HepG2 (cell line): ENCODE results near the gene DYNC1LI1. TPM values are rescaled to one million over a fixed set of nuclear protein-coding genes. Genes with fewer than 3 reads are reported as not detected.

ENCODE experiments used
- AKAP8 ChIP-seq: sonication (generic); formaldehyde crosslinking; IDR thresholded peaks from 2 replicates; pipeline ENCODE4 v1.5.1; 2020; ENCODE audit warnings: mild to moderate bottlenecking, missing genetic modification reagents
- ASH2L ChIP-seq: fragments of 300-600, 200-600 bp; sonication (generic); IDR thresholded peaks from 2 replicates; pipeline ENCODE4 v1.7.0; 2017; ENCODE audit warnings: low read depth, mild to moderate bottlenecking, moderate library complexity, mixed read lengths, low read length; ENCODE audit not compliant: insufficient read length
- ATF7-NPFF ChIP-seq: sonication (generic); formaldehyde crosslinking; IDR thresholded peaks from 2 replicates; pipeline ENCODE4 v1.8.1; 2023; ENCODE audit warnings: mild to moderate bottlenecking, low read depth, missing genetic modification reagents, moderate library complexity
- GABPA ChIP-seq, 2 experiments: IDR thresholded peaks; 2 replicates each; pipeline ENCODE4 v1.6.1; 2011 to 2016; ENCODE audit warnings: low read depth in 2 of 2, low read length in 1 of 2, missing biosample characterization in 1 of 2, missing genetic modification characterization in 1 of 2
- HNRNPK ChIP-seq: fragments of 200-400 bp; formaldehyde crosslinking; IDR thresholded peaks from 2 replicates; pipeline ENCODE4 v1.6.1; 2018; ENCODE audit warnings: low read length, low read depth, moderate library complexity, mild to moderate bottlenecking; ENCODE audit not compliant: poor library complexity, severe bottlenecking
- HOXA3 ChIP-seq: sonication (generic); formaldehyde crosslinking; IDR thresholded peaks from 2 replicates; pipeline ENCODE4 v1.5.0; 2020; ENCODE audit warnings: missing genetic modification reagents
- ISL2 ChIP-seq: sonication (generic); formaldehyde crosslinking; IDR thresholded peaks from 2 replicates; pipeline ENCODE4 v1.5.0; 2020; ENCODE audit warnings: missing genetic modification reagents
- MLLT10 ChIP-seq: sonication (generic); formaldehyde crosslinking; IDR thresholded peaks from 2 replicates; pipeline ENCODE4 v1.4.0; 2020; ENCODE audit warnings: missing genetic modification reagents
- MTA3 ChIP-seq: sonication (generic); formaldehyde crosslinking; IDR thresholded peaks from 2 replicates; pipeline ENCODE4 v1.4.0; 2020; ENCODE audit warnings: missing genetic modification reagents
- RARA ChIP-seq: IDR thresholded peaks from 2 replicates; pipeline ENCODE4 v1.6.1; 2016; ENCODE audit warnings: missing genetic modification reagents, missing compliant biosample characterization
- SIX4 ChIP-seq: sonication (generic); formaldehyde crosslinking; IDR thresholded peaks from 2 replicates; pipeline ENCODE4 v1.4.0; 2020; ENCODE audit warnings: missing genetic modification reagents
- SMARCC2 ChIP-seq: fragments of 450-650 bp; IDR thresholded peaks from 2 replicates; pipeline ENCODE4 v1.6.1; 2017; ENCODE audit warnings: antibody characterized with exemption, mild to moderate bottlenecking
- SMYD3 ChIP-seq: sonication (generic); formaldehyde crosslinking; IDR thresholded peaks from 2 replicates; pipeline ENCODE4 v1.8.1; 2023; ENCODE audit warnings: mild to moderate bottlenecking, missing genetic modification reagents
- THAP9 ChIP-seq: sonication (generic); formaldehyde crosslinking; IDR thresholded peaks from 2 replicates; pipeline ENCODE4; 2020; ENCODE audit warnings: missing genetic modification reagents, mild to moderate bottlenecking, borderline replicate concordance
- ZGPAT ChIP-seq: IDR thresholded peaks from 2 replicates; pipeline ENCODE4 v1.6.1; 2016; ENCODE audit warnings: mild to moderate bottlenecking
- ZNF282 ChIP-seq: fragments of 450-650 bp; IDR thresholded peaks from 2 replicates; pipeline ENCODE4 v1.6.1; 2018; ENCODE audit not compliant: partially characterized antibody
- ZNF383 ChIP-seq: sonication (generic); formaldehyde crosslinking; IDR thresholded peaks from 2 replicates; pipeline ENCODE4 v1.4.0; 2020; ENCODE audit warnings: missing genetic modification reagents, mild to moderate bottlenecking, borderline replicate concordance
- ZNF496 ChIP-seq: sonication (generic); formaldehyde crosslinking; IDR thresholded peaks from 2 replicates; pipeline ENCODE4 v1.8.1; 2023; ENCODE audit warnings: mild to moderate bottlenecking, moderate library complexity, missing genetic modification reagents; ENCODE audit not compliant: insufficient replicate concordance
- ZNF567 ChIP-seq: sonication (generic); formaldehyde crosslinking; IDR thresholded peaks from 2 replicates; pipeline ENCODE4 v1.8.1; 2023; ENCODE audit warnings: mild to moderate bottlenecking, missing genetic modification reagents, borderline replicate concordance
- ZNF782 ChIP-seq: sonication (generic); formaldehyde crosslinking; IDR thresholded peaks from 2 replicates; pipeline ENCODE4 v1.4.0; 2020; ENCODE audit warnings: missing genetic modification reagents, mild to moderate bottlenecking, borderline replicate concordance
- ZNF883 ChIP-seq: sonication (generic); formaldehyde crosslinking; IDR thresholded peaks from 2 replicates; pipeline ENCODE4 v1.5.1; 2020; ENCODE audit warnings: mild to moderate bottlenecking, missing genetic modification reagents; ENCODE audit errors: not compliant biosample characterization
- ZSCAN12 ChIP-seq: sonication (generic); formaldehyde crosslinking; IDR thresholded peaks from 2 replicates; pipeline ENCODE4 v1.9.0; 2021; ENCODE audit warnings: mild to moderate bottlenecking, missing genetic modification reagents
- ZSCAN30 ChIP-seq: sonication (generic); formaldehyde crosslinking; IDR thresholded peaks from 2 replicates; pipeline ENCODE4 v1.5.0; 2020; ENCODE audit warnings: mild to moderate bottlenecking, missing genetic modification reagents
- polyA plus RNA-seq, 8 experiments: library from polyadenylated mRNA; depleted of rRNA in 3 of 8; stranded (reverse) in 7 of 8; unstranded in 1 of 8; fragments of >200 nt; fragmentation: Illumina TruSeq in 4 of 8; extraction: Trizol in 4 of 8; gene quantifications; 2 replicates each; pipeline versions ENCODE4 v1.2.1 to v1.2.3, GENCODE V29; 2011 to 2016; ENCODE audit warnings: low read depth in 4 of 8, missing spikeins in 1 of 8, mixed read lengths in 1 of 8; ENCODE audit not compliant: insufficient read depth in 1 of 8
- total RNA-seq, 5 experiments: library from RNA; depleted of rRNA; stranded (reverse); fragments of >200 nt; fragmentation: Illumina TruSeq; extraction: Trizol; gene quantifications; 2 replicates each; pipeline ENCODE4 v1.2.3, GENCODE V29; 2016; ENCODE audit warnings: low read depth in 1 of 5

DYNC1LI1 gene
- total and polyA plus RNA-seq, 2 of the 13 experiments (the other 11 are each of a cell fraction or from before 2014, with no cell fraction given) = 13.4 to 37.1 TPM

DNA sequence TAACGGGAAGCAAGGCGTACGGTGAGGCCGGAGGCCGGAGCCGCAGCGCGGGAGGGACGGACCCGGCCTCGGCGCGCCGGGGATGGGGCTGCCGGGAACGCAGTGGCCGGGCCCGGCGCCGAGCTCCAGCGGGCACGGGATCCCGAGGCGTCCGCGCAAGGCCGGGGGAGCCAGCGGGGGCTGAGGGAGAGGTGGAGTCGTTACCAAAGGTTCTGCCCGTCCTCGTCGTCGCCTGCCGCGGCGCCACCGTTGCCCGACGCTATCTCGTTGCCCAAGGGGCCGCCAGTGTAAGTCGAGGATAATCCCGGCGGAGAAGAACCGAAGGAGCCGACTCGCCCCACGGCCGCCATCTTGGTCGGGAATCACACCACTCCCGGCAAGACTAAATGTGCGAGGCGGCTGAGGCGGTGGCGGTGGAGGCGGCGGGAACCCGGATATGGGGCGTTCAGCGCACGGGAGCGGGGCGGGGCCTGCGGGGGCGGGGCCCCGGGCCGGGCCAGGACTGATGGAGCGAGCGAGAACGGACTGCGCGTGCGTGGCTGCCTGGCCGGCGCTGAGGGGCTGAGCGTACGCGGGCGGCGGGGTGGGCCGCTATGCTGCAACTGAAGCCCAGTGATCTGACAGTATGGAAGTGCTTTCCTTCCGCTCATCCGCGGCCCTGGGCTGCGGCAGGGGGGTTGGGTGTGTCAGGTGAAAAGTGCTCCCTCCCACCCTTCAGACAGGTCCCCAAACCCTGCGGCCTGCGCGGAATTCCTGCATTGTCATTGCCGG, at the start of gene DYNC1LI1 (continued):
- no peak; the same call in 1 of the 2 replicates for TF ChIP-seq ISL2
- no peak for TF ChIP-seq ZNF883 (CRISPR knock-in tag)
- no peak for TF ChIP-seq ZNF383
- TF ChIP-seq THAP9 (CRISPR knock-in tag) = no peak
- TF ChIP-seq MTA3 (CRISPR knock-in tag) = no peak
- no peak for TF ChIP-seq SMARCC2
- TF ChIP-seq ZSCAN12 (CRISPR knock-in tag) = 0 out of 2 replicates have a peak, but pooled peaks have one; percentile 66
- TF ChIP-seq ATF7-NPFF (CRISPR knock-in tag) = no peak; the same call in none of the 2 replicates
- 0 out of 2 replicates have a peak, but pooled peaks have one; percentile 11 for TF ChIP-seq SIX4 (CRISPR knock-in tag)
- TF ChIP-seq ZNF282 = no peak
- TF ChIP-seq ASH2L = peak; percentile 85
- TF ChIP-seq ZNF782 (CRISPR knock-in tag) = no peak
- TF ChIP-seq ZNF496 (CRISPR knock-in tag) = no peak
- 0 out of 2 replicates have a peak, but pooled peaks have one; percentile 5 for TF ChIP-seq RARA
- TF ChIP-seq MLLT10 (CRISPR knock-in tag) = no peak
- no peak for TF ChIP-seq ZSCAN30 (CRISPR knock-in tag)
- no peak for TF ChIP-seq HNRNPK
- peak; percentile 69 for TF ChIP-seq HOXA3 (CRISPR knock-in tag)
- no peak for TF ChIP-seq AKAP8
- TF ChIP-seq GABPA (IDR thresholded peaks at IDR 0.05; ENCODE audit: low read depth, low read length) = no peak
- TF ChIP-seq GABPA (CRISPR knock-in tag; IDR thresholded peaks at IDR 0.05; ENCODE audit: low read depth) = no peak
- TF ChIP-seq ZNF567 (CRISPR knock-in tag) = no peak
- TF ChIP-seq ZGPAT (CRISPR knock-in tag) = peak; percentile 52; the same call in 1 of the 2 replicates
- no peak for TF ChIP-seq SMYD3 (CRISPR knock-in tag)
